ENCODE results near the gene PDE6G. TPM values are rescaled to one million over a fixed set of nuclear protein-coding genes. Genes with fewer than 3 reads are reported as not detected.

The PDE6G gene
- total RNA-seq = 0.65 and 6.6 TPM in 2 replicates

DNA sequence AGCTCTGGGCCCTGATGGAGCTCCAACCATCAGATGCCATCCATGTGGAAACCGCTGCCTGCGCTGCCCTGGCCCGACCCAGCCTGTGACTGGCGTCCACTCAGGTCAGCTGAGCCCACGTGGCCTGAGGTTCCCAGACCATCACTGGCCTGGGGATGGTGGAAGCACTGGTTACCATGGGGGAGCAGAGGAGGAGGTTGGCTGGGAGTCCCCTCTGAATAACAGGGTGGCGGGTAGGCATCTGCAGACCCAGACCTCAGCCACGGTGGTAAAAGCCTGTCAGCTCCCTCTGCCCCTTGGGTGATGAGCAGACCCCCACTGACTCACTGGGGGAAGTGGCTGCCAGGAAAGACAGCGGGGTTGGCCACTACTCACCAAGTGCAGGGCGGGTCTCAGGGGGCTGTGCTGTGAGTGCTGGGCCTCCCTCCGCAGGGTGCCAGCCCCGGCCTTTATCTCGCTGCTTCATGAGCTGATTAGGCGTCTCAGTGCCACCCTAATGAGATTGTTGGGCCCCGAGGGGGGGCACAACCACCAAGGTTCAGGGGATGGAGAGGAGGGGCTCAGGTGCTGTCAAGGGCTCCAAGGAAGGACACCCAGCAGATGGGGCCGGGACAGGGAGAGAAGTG, at the start of gene PDE6G:
Gene PDE6G (minus strand): TSS at position 425 of the 626 bp plus-strand sequence. CDS start 3,237 bp downstream, outside the sequence.

DNA sequence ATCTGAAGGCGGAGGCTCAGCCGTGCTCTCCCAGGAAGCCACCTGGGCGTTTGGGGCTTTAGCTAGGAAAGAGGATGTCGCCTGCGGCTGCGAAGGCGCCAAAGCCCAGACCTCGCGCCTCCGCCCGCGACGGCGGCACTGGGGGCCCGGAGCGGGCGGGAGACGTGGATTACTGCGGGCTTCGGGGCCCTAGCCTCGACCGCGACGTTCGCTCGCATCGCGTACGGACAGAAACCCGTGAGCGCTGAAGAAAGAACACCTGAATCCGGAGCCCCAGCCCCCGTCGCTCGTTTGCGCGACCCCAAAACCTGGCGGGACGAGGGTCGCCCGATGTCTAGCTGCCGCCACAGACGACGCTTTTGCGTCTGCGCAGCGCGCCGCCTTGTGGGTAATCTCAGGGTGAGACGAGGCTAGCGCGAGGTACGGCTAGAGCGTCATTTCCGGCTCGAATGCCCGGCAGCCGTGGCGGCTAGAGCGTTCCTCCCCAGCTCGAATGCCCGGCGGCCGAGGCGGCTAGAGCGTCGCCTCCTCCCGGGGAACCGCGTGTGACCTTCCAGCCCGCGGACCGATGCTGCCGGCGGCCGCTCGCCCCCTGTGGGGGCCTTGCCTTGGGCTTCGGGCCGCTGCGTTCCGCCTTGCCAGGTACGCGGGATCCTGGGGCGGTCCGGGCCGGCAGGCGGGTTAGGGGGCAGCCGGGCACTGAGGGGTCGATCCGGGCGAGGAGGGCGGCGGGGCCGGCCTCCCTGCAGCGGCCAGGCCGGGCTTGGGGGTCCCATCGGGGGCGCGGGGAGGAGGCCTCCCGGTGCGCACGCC, 46.8 kb upstream of the PDE6G start, which contains the start of gene MRPL12:
Gene MRPL12 (plus strand): TSS at position 434 of the 813 bp plus-strand sequence. CDS start 135 bp downstream, at position 569.

DNA sequence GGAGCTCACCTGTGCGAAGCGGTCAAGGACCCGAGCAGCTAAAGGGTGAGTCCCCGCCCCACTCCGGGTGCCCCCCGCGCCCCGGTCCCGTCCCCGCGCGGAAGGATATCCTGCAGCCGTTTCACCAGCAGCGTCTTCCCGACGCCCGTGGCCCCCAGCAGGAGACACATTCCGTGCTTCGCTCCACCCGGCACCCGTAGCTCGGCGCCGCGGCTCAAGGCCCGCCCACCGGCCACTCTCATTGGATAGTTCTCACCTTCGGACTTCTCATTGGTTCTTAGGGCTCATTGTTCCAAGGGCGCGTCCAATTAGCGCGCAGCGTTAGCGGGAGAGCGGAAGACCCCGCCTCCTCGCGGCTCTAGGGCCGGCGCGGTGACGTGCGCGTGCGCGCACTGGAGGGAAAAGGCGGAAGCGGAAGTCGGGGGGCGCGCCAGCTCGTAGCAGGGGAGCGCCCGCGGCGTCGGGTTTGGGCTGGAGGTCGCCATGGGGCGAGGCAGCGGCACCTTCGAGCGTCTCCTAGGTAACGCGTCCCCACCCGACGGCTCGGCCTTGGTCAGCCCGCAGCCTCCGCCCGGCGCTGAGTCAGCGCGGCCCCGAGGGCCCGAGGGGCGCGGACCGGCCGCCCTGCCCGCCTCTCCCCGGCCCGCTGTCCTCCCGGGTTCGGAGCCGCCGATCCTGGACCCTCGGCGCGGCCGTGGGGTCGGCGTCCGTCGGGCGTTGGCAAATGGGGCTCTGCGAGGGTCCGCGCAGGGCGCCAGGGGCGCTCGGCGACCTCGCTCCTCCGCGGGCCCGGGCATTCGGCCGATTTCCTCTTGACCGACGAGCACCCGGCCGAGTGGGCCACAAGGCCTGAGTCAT, 27.5 kb upstream of the PDE6G start, which contains the start of the genes ARL16 and HGS:
Gene ARL16 (minus strand): TSS at position 214 of the 858 bp plus-strand sequence. CDS start 44 bp downstream, at position 170.
Gene HGS (plus strand): TSS at position 428 of the 858 bp plus-strand sequence. CDS start 56 bp downstream, at position 484.

DNA sequence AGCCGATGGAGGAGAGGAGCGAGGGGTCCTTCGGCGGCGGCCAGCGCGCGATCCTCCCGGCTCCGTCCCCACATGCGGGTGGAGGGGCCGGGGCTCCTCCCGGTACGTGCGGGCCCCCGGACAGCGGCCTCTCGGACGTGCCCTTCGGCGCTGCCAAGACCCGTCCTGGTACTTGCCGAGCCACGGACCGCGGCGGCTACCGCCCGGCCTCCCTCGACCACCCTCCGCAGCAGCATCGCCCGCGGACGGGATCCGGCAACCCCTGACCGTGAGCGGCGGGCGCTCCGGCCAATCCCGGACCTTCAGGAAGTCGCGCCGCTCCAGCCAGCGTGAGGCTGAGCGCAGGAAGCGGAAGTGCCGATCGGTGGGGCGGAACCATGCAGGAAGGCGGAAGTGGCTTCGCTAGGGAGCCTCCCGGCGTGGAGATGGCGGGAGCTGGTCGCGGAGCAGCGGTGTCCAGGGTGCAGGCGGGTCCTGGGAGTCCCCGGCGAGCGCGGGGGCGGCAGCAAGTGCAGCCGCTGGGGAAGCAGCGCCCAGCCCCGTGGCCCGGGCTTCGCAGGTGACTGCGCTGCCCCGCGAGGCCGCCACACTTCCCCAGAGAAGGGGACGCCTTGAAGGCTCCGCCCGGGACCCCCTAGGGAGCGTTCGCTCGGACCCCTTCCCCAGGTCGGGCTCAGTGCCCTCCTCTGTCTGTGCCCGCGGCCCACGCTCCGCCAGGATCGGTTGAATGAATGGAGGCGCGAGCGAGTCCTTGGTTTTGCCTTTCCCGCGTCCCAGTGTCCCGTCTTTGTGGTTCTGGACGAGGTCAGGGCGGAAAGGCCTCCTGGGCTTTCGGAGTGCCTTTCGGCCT, 10.2 kb upstream of the PDE6G start, which contains the start of the genes CCDC137 and OXLD1:
Gene CCDC137 (plus strand): TSS at position 396 of the 850 bp plus-strand sequence. CDS start 30 bp downstream, at position 426.
Gene OXLD1 (minus strand): TSS at position 264 of the 850 bp plus-strand sequence. CDS start 28 bp downstream, at position 236.

DNA sequence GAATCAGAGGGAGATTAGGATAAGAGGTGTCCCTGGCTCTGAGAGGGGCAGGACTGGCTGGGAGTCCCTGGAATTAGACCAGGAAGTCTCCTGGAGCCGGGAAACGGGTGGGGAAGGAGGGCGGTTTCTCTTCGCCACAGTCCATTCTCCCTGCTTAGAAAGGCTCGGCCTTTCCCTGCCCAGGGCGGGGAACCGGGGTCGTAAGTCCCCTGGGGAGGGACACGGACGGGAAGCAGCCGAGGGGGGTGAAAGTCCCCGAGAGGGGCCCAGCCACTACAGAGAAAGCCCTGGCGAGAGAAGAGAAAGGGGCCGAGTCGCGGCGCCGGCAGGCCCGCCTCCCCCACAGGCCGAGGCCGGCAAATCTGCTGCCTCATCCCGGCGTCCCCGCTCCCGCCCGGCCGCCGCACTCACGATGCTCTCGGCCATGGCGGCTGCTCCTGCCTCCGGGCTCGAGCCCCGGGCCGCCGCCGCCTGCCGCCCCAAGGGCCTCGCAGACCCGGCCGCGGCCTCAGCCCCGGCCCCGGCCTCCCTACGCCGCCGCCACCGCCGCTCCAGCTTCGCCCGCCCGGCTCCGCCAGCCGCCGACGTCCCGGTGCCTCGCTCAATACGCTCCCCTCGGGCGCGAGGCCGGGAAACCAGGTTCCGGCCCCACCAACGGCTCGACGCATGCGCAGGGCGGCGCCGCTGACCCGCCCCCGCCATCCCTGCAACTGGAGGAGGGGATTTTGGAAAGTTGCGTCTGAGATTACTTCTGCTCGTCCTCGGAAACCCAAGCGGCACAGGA, 19.6 kb downstream of the PDE6G start, which contains the start of the genes NPLOC4 and TSPAN10:
Gene NPLOC4 (minus strand): TSS at position 608 of the 784 bp plus-strand sequence. CDS start 182 bp downstream, at position 426.
Gene TSPAN10 (plus strand): TSS at position 692 of the 784 bp plus-strand sequence. CDS start 5,217 bp downstream, outside the sequence.

Other genes with a start within 250 kb of the PDE6G start
- 10,594 and 11,964 TPM in 2 replicates for gene ACTG1, start 143.7 kb downstream of the PDE6G start, total RNA-seq
- gene FSCN2, start 128.2 kb downstream of the PDE6G start, total RNA-seq = 2.4 TPM in 1 of 2 replicates, not detected in the other
- 51.0 and 63.8 TPM in 2 replicates for gene FAAP100, start 104.2 kb downstream of the PDE6G start, total RNA-seq
- gene NPLOC4, start 19.4 kb downstream of the PDE6G start, total RNA-seq = 68.1 and 84.4 TPM in 2 replicates
- gene TSPAN10, start 19.3 kb downstream of the PDE6G start, total RNA-seq = 1.1 and 1.9 TPM in 2 replicates
- gene OXLD1, start 10.1 kb upstream of the PDE6G start, total RNA-seq = 45.1 and 69.1 TPM in 2 replicates
- gene CCDC137, start 10.2 kb upstream of the PDE6G start, total RNA-seq = 11.5 and 19.2 TPM in 2 replicates
- gene ARL16, start 27.3 kb upstream of the PDE6G start, total RNA-seq = 38.7 and 53.8 TPM in 2 replicates
- gene HGS, start 27.5 kb upstream of the PDE6G start, total RNA-seq = 126 and 158 TPM in 2 replicates
- 86.6 and 220 TPM in 2 replicates for gene MRPL12, start 46.8 kb upstream of the PDE6G start, total RNA-seq
- 23.2 and 55.6 TPM in 2 replicates for gene SLC25A10, start 55.7 kb upstream of the PDE6G start, total RNA-seq
- gene GCGR, start 147.6 kb upstream of the PDE6G start, total RNA-seq = 0.63 TPM in 1 of 2 replicates, not detected in the other
- gene MCRIP1, start 176.7 kb upstream of the PDE6G start, total RNA-seq = 125 and 143 TPM in 2 replicates
- not detected in 2 replicates for gene PPP1R27, start 178.5 kb upstream of the PDE6G start, total RNA-seq
- gene P4HB, start 204.0 kb upstream of the PDE6G start, total RNA-seq = 811 and 1,110 TPM in 2 replicates
- 386 and 596 TPM in 2 replicates for gene ARHGDIA, start 214.8 kb upstream of the PDE6G start, total RNA-seq
- 102 and 252 TPM in 2 replicates for gene ALYREF, start 235.0 kb upstream of the PDE6G start, total RNA-seq
- 147 and 222 TPM in 2 replicates for gene ANAPC11, start 235.2 kb upstream of the PDE6G start, total RNA-seq
- gene NPB, start 245.7 kb upstream of the PDE6G start, total RNA-seq = 3.6 and 5.2 TPM in 2 replicates